Measurements from ENCODE around the gene PAM. TPM values are rescaled to one million over a fixed set of nuclear protein-coding genes. Genes with fewer than 3 reads are reported as not detected.

Gene PAM
- total and polyA plus RNA-seq, 12 donors: 234 to 580 (median 397) TPM

GRCh38 chr5:102781786-102782185 is 26.7 kb downstream of the PAM start:
- no peak for DNase-seq
- no peak for TF ChIP-seq CTCF (IDR thresholded peaks at IDR 0.05)
- no peak for TF ChIP-seq POLR2A (IDR thresholded peaks at IDR 0.05)
- WGBS, 4 donors: 25 to 41% (median 38%) methylated on average over 5 of the region's 5 CpGs
- Histone ChIP-seq H3K4me3 (peak overlapping the region in 1 of 4 donors; percentile 8), H3K4me1 (replicated peaks in 1 of 2) (peaks cover 18 to 39% of the 10 kb centered on the region in 2 donors), H3K9me3 (replicated peaks in 1 of 3) (no peaks in the 10 kb centered on the region), H3K36me3 (replicated peaks in 1 of 2) (no peaks in the 10 kb centered on the region), H3K27me3 (no peaks in the 10 kb centered on the region), H3K27ac (peak overlapping the region in 1 of 5 donors; percentile 25)
- intact Hi-C loops (cut with DNase I): loop anchor here in 1 of 2 donors (10.0 kb wide), 1 partner anchor 193 kb away; no protein-coding TSS in a partner anchor

DNA sequence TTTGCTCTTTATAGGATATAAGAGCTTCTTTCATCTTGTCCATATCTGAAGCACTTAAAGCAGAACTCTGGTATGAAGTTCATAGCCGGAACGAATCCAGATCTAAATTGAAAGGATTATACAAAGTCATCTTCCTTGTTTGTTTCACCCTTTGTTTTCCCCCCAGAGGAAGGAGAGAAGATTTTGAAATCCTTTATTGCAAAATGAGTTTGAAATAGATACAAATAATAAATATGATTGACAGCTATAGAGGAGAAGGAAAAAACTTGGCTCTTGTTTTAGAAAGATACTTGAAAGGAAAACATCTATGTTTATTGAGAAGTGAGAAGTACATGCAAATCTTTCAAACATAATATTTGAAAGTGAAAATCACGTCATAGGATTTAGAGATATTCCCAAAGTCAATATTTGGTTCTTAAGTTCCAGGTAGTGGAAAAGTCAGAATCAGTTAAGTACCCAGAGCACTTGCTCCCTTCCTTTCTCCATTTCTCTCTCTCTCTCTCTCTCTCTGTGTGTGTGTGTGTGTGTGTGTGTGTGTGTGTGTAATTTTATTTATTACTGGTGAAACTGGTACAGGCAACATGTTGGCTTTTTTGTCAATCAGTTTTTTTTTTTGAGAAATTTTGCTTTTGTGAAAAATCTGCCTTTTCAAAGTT is 27.2 kb downstream of the PAM start:
- no peaks in the 10 kb centered on the region for H3K9me3 ChIP-seq (replicated peaks in 1 of 3)
- H3K27me3 ChIP-seq: no peaks in the 10 kb centered on the region
- 45 to 60% (median 50%) methylated on average over 3 of the region's 3 CpGs for WGBS, 4 donors
- no peak for DNase-seq
- no peaks in the 10 kb centered on the region for H3K36me3 ChIP-seq (replicated peaks in 1 of 2)
- peak overlapping the region in 1 of 5 donors; percentile 25 for H3K27ac ChIP-seq
- intact Hi-C loops (cut with DNase I): loop anchor here in 1 of 2 donors (10.0 kb wide), 1 partner anchor 192 kb away; no protein-coding TSS in a partner anchor
- H3K4me3 ChIP-seq: peak overlapping the region in 1 of 4 donors; percentile 8
- peaks cover 18 to 36% of the 10 kb centered on the region in 2 donors for H3K4me1 ChIP-seq (replicated peaks in 1 of 2)
- no peak for TF ChIP-seq CTCF (IDR thresholded peaks at IDR 0.05)
- no peak for TF ChIP-seq POLR2A (IDR thresholded peaks at IDR 0.05)

- no peak for TF ChIP-seq POLR2A (IDR thresholded peaks at IDR 0.05)
- TF ChIP-seq CTCF (IDR thresholded peaks at IDR 0.05): no peak
- peaks cover 3 to 8% of the 10 kb centered on the region in 2 donors for H3K4me1 ChIP-seq (replicated peaks in 1 of 2)
- H3K4me3 ChIP-seq: no peak overlapping the region
- intact Hi-C loops (cut with DNase I): loop anchor here in 1 of 2 donors (10.0 kb wide), 1 partner anchor 188 kb away; no protein-coding TSS in a partner anchor
- no peaks in the 10 kb centered on the region for H3K27me3 ChIP-seq
- no peak overlapping the region for H3K27ac ChIP-seq
- no peak for DNase-seq
- no peaks in the 10 kb centered on the region for H3K9me3 ChIP-seq (replicated peaks in 1 of 3)
- H3K36me3 ChIP-seq (replicated peaks in 1 of 2): no peaks in the 10 kb centered on the region
- WGBS, 4 donors: 96 to 100% (median 99%) methylated on average over 2 of the region's 2 CpGs
Measured at GRCh38 chr5:102787134-102787533, 32.0 kb downstream of the PAM start.

GRCh38 chr5:102788788-102789187 is 33.7 kb downstream of the PAM start:
- DNase-seq: no peak
- H3K36me3 ChIP-seq (replicated peaks in 1 of 2): no peaks in the 10 kb centered on the region
- H3K4me1 ChIP-seq (replicated peaks in 1 of 2): peaks cover 0 to 5% of the 10 kb centered on the region in 2 donors
- H3K27ac ChIP-seq: no peak overlapping the region
- H3K27me3 ChIP-seq: no peaks in the 10 kb centered on the region
- intact Hi-C loops (cut with DNase I): loop anchor here in 1 of 2 donors (10.0 kb wide), 1 partner anchor 186 kb away; no protein-coding TSS in a partner anchor
- 90 to 99% (median 96%) methylated on average over 2 of the region's 2 CpGs for WGBS, 4 donors
- H3K4me3 ChIP-seq: no peak overlapping the region
- TF ChIP-seq POLR2A (IDR thresholded peaks at IDR 0.05): no peak
- TF ChIP-seq CTCF (IDR thresholded peaks at IDR 0.05): no peak
- no peaks in the 10 kb centered on the region for H3K9me3 ChIP-seq (replicated peaks in 1 of 3)
